Measurements from ENCODE around the gene DAZAP2. TPM values are rescaled to one million over a fixed set of nuclear protein-coding genes. Genes with fewer than 3 reads are reported as not detected.

The DAZAP2 gene
- total RNA-seq, 1 donor from 2014 or later, result 212 TPM

GRCh38 chr12:51200156-51200555 lies 38.5 kb upstream of the DAZAP2 start:
- intact Hi-C loops (cut with DNase I), result no loop called here
- no peaks in the 10 kb centered on the region for H3K4me1 ChIP-seq

GRCh38 chr12:51200806-51201205 lies 37.8 kb upstream of the DAZAP2 start:
- Histone ChIP-seq H3K4me1 (no peaks in the 10 kb centered on the region), H3K36me3 (peaks cover 8 to 39% of the 10 kb centered on the region in 2 donors), H3K27me3 (no peaks in the 10 kb centered on the region), H3K9me3 (no peaks in the 10 kb centered on the region), H3K4me3 (no peak overlapping the region), H3K27ac (no peak overlapping the region)
- no peak for TF ChIP-seq CTCF (IDR thresholded peaks at IDR 0.05)
- no peak for DNase-seq (ENCODE audit: low spot score in 2 of 2)
- intact Hi-C loops (cut with DNase I), result no loop called here

More at GRCh38 chr12:51200156-51200555, 38.5 kb upstream of the DAZAP2 start:
- DNase-seq (ENCODE audit: low spot score in 2 of 2), result no peak
- H3K4me3 ChIP-seq, result no peak overlapping the region
- no peak overlapping the region for H3K27ac ChIP-seq
- no peaks in the 10 kb centered on the region for H3K27me3 ChIP-seq
- H3K9me3 ChIP-seq, result no peaks in the 10 kb centered on the region
- TF ChIP-seq CTCF (IDR thresholded peaks at IDR 0.05), result no peak
- peaks cover 8 to 39% of the 10 kb centered on the region in 2 donors for H3K36me3 ChIP-seq

- H3K27me3 ChIP-seq, result no peaks in the 10 kb centered on the region
- no peak overlapping the region for H3K27ac ChIP-seq
- H3K4me3 ChIP-seq, result no peak overlapping the region
- DNase-seq (ENCODE audit: low spot score in 2 of 2), result no peak
- H3K9me3 ChIP-seq, result no peaks in the 10 kb centered on the region
- H3K36me3 ChIP-seq, result peaks cover 8 to 44% of the 10 kb centered on the region in 2 donors
- intact Hi-C loops (cut with DNase I), result no loop called here
- no peaks in the 10 kb centered on the region for H3K4me1 ChIP-seq
- TF ChIP-seq CTCF (IDR thresholded peaks at IDR 0.05), result no peak
Measured at GRCh38 chr12:51202718-51203117, 35.9 kb upstream of the DAZAP2 start.

- Histone ChIP-seq H3K36me3 (peaks cover 4 to 27% of the 10 kb centered on the region in 2 donors), H3K27ac (no peak overlapping the region), H3K4me3 (no peak overlapping the region), H3K27me3 (no peaks in the 10 kb centered on the region), H3K4me1 (no peaks in the 10 kb centered on the region), H3K9me3 (no peaks in the 10 kb centered on the region)
- TF ChIP-seq CTCF (IDR thresholded peaks at IDR 0.05), result no peak
- intact Hi-C loops (cut with DNase I), result no loop called here
- DNase-seq (ENCODE audit: low spot score in 2 of 2), result no peak
Measured at GRCh38 chr12:51205350-51205749, 33.3 kb upstream of the DAZAP2 start.

GRCh38 chr12:51208016-51208660 lies 30.5 kb upstream of the DAZAP2 start:
- Histone ChIP-seq H3K4me3 (no peak overlapping the region), H3K4me1 (no peaks in the 10 kb centered on the region), H3K9me3 (no peaks in the 10 kb centered on the region), H3K36me3 (peaks cover 4 to 20% of the 10 kb centered on the region in 2 donors), H3K27me3 (no peaks in the 10 kb centered on the region), H3K27ac (no peak overlapping the region)
- TF ChIP-seq CTCF (IDR thresholded peaks at IDR 0.05), result no peak
- no peak for DNase-seq (ENCODE audit: low spot score in 2 of 2)
- intact Hi-C loops (cut with DNase I), result no loop called here

GRCh38 chr12:51209259-51209658 lies 29.4 kb upstream of the DAZAP2 start:
- H3K4me3 ChIP-seq, result no peak overlapping the region
- no peak for TF ChIP-seq CTCF (IDR thresholded peaks at IDR 0.05)
- no peak overlapping the region for H3K27ac ChIP-seq

More at GRCh38 chr12:51209259-51209658, 29.4 kb upstream of the DAZAP2 start:
- DNase-seq (ENCODE audit: low spot score in 2 of 2), result no peak
- Histone ChIP-seq H3K4me1 (no peaks in the 10 kb centered on the region), H3K36me3 (peaks cover 4 to 11% of the 10 kb centered on the region in 2 donors), H3K27me3 (no peaks in the 10 kb centered on the region), H3K9me3 (no peaks in the 10 kb centered on the region)
- intact Hi-C loops (cut with DNase I), result no loop called here

Data from ascending aorta (tissue), 2 donors.